Activated CD4-positive, alpha-beta T cell treated with anti-CD3 and anti-CD28 coated beads for 4 hours (primary cell): Measurements from ENCODE around the gene TTBK2.

Experiments
- DNase-seq, 2 donors: peaks; one replicate each; pipeline ENCODE4 v3.0.0-alpha.2; 2020

The TTBK2 gene

DNA sequence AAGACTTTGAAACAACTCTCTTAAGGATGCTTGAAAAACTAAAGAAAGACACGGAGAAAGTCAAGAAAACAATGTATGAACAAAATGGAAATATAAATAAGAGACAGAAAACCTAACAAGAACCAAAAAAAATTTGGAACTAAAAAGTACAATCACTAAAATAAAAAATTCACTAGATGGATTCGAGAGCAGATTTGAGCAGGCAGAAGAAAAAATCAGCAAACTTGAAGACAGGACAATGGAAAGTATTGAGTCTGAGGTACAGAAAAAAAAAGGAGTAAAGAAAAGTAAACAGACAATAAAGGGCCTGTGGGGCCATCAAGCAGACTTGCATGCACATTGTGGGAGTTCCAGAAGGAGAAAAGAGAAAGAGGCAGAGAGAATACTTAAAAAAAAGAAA, 170.3 kb downstream of the TTBK2 start:
- DNase-seq = no peak

DNA sequence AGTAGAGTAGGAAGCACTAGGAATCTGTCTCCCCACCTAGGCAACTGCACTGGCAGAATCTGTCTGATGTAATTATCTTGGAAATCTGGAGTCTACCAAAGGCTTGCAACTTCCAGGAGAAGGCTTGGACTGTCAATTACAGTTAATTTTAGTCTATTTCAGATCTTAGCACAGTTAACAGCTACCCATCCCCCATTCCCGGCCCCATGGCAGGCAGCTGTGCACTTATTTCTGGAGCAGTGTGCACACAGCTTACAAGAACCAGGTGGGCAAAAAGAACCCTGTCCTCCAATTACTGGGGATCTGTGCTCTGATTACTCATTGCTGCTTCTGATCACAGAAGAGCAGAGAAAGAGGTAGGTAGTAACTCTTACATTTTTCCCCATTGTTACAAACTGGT, 171.3 kb downstream of the TTBK2 start:
- no peak for DNase-seq

DNA sequence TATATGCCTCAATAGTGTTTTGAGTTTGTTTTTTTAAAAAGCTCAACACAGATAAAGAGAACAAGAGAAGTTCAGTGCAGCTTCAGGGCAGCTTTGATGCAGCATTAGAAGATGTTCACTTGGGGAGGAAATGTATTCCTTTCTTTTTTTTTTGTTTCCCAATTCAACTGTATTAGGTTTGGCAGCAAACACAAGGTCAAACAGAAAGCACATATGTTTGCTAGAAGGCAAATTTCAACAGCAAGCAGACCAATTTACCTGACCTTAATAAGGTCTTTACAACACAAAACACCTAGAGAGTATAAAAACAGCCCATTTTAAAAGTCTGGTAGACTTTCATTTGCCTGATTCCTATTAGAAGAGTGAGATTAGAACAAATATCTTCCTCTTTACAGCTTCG, 176.4 kb downstream of the TTBK2 start:
- no peak for DNase-seq

DNA sequence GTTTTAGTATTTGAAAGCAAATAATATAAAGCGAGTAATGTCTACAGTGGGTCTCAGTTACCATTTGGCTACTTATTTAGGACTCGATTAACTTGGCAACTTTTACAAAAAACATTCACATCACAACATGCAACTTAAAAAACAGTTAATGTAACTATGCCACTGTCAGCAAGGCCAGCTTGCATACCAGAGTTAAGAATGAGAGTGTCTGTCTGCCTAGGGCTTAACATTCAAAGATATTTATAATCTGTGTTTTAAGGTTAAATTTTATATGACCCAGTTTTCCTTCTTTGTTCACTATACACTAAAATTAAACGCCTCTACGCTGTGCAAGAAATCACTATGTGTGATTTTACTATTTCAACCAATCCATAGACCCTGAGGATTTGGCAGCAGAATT, 178.4 kb downstream of the TTBK2 start:
- no peak for DNase-seq

DNA sequence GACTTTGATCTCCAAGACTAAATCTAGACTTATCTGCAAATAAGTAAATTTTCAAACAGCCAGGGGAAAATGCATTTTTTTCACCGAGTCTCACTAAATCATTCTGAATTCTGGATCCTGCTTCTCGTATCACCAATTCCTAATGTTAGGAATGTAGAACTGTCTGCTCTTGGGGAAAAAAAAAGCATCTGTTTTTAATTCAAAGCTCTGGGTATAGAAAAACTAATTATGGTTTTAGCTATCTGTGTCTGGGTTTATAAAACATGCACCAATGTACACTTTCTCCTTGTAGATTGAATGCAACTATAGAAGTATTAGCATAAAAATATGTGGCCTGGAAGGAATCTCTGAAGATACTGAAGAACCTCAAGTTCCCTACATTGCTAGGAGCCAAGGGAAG, 178.9 kb downstream of the TTBK2 start:
- no peak for DNase-seq

DNA sequence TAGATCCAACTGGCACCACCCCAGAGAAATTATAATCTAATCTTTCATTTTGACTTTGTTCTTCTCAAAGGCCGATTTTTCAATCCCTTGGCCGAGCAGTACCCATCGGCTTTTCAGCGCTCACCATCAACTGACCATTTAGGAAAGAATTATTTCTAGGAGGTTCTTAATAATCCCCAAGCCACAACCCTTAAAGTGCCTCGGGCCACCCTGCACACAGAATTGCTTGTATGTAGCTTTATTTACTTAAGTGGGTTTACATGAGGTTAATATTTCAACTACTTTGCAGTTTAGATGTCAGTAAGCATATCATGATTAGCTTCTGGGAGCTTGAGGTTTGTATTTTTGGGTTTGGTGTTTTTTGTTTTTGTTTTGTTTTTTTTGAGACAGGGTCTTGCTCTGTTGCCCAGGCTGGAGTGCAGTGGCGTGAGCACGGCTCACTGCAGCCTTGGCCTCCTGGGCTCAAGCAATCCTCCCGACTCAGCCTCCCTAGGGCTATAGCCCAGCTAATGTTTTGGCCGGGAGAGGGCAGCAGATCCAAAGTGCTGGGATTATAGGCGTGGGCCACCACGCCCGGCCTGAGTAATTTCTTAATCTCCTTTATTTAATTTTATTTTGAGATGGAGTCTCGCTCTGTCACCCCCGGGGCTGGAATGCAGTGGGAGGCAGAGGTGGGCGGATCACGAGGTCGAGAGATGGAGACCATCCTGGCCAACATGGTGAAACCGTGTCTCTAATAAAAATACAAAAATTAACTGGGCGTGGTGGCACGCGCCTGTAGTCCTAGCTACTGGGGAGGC, 182.8 kb downstream of the TTBK2 start:
- no peak for DNase-seq

DNA sequence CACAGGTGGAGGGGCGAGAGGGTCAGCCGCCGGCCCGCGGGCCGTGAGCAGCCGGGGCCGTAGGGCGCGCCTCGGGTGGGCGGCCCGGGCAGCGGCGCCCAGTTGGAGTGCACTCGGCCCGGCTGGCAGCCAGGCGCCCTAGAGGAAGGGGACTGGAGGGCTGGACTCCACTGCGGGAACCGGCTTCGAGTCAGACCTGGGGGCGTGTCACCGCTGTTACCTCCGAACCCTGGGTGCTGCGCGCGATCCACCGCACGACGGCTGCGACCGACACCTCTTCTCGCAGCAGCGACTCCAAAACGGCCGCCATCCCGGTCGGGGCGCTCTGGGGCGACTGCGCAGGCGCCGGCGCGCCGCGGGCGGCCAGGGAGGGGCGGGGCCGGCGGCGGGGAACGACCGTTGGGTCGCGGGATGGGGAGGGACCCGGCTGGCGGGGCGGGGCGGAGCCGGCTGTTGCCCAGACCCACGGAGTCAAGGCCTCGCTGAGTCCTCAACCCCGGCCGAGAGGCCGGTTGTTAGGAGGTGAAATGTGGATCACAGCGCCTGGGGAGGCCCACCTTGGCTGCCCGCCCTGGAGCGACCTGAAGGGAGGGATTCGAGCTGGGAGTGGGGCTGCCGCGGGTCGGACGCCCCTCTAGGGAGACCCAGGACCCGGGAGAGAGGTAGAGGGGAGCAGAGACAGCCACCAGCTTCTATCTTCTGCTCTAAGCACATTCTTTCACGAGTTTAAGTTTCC, 183.6 kb downstream of the TTBK2 start, which contains the start of gene CDAN1:
TSS of gene CDAN1 (minus strand) at position 336 of the 736 bp plus-strand sequence. CDS start at position 310, 26 bp downstream.
- peak; percentile 89 to 91 for DNase-seq

DNA sequence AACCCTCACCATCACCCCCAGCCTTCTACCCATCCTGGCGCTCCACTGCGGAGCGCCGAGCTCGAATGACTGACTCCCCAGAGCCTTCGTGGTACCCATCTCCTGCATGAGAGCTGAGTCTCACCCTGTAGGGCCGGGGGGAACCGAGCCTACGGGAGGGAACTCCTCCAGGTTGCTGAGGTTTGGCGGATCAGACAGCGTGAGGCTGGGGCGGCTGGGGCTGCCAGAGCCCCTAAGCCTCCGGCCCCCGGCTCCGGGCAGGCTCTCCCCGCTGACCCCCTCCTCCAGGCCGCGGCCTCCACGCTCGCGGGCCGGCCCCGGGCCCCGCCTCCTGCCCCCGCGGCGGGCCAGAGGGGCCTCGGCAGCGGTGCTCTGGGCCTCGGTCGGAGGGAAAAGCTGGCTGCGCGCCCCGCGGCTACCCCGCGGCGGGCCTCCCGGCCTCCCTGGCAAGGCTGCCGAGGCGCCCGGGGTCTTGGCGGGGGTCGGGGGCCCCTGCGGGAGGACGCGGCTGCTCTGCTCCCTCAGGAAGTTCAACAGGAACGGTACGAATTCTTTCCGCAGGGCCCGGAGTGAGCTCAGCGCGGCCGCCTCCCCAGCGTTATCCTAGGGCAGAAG, 184.3 kb downstream of the TTBK2 start:
- DNase-seq = peak in 1 of 2 donors; percentile 6

DNA sequence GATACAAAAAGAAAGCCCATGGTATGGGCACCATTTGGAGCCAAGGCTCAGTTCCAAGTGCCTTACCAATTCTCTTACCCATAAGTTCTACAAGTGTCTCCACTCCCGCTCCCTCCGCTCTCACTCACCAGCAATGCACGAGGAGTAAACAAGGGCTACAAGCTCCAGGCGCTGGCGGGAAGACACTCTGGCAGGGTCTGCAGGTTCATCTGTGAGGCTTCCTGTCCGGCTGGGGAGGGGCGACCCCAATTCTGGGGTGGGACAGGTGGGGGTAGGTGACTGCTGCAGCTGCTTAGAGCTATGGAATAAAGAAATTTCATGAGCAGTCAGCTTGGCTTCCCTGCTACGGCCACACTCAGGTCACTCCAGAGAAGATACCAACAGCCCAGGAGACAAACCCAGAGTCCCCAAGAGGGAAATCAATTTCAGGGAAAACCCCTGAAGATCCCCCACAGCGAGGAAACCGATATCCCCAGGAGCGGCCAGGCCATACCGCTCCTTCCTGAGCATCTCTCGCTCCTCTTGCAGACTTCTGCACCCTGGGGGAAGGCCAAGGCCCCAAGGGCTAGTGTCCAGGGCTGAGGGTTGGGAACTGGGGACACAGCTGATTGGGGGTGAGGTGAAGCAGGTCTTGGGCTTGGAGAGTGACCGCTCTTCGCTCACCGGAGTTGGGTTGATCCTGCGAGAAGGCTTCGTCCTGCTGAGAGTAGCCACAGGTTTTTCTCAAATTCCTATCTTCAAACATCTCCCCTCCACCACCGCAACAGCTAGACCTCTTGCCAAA, 185.0 kb downstream of the TTBK2 start:
- DNase-seq = no peak

DNA sequence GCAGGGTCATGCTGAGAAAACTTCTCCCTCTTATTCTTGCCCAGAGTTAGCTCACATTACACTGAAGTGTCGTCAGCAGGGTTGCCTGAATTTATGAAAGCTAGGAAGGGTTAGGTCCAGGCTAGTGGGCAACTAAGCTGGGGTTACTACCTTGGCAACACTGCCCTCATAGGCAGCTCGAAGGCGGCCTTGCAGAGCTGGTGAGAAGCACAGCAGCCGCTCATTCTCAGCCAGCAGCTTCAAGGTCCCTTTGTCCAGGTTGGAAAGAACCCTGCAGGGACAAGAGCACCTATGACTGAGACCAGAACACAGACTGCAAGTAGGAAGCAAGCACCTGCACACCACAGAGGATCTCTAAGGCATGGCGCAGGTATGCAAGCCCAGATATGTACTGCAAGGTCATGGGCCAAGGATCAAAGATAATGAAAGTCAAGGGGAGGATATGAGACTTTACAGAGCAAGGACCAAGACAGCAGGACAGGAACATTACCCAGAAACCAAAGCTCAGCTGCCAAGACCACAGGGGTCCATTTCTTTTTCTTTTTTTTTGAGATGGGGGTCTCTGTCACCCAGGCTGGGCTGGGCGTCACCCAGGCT, 186.4 kb downstream of the TTBK2 start:
- no peak for DNase-seq

DNA sequence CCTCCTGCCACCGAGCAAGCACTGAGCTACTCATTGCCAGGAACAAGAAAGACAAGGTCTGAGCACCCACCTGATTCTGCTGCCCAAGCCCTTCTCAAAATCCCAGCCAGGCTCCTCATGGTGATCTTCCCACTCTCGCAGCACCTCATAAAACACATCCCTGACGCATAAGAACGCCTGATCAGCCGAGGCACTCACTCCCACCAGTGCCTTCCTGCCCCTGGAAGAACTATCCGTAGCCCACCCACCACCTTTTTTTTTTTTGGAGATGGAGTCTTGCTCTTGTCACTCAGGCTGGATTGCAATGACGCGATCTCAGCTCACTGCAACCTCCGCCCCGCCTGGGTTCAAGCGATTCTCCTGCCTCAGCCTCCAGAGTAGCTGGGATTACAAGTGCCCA, 187.6 kb downstream of the TTBK2 start:
- no peak for DNase-seq

DNA sequence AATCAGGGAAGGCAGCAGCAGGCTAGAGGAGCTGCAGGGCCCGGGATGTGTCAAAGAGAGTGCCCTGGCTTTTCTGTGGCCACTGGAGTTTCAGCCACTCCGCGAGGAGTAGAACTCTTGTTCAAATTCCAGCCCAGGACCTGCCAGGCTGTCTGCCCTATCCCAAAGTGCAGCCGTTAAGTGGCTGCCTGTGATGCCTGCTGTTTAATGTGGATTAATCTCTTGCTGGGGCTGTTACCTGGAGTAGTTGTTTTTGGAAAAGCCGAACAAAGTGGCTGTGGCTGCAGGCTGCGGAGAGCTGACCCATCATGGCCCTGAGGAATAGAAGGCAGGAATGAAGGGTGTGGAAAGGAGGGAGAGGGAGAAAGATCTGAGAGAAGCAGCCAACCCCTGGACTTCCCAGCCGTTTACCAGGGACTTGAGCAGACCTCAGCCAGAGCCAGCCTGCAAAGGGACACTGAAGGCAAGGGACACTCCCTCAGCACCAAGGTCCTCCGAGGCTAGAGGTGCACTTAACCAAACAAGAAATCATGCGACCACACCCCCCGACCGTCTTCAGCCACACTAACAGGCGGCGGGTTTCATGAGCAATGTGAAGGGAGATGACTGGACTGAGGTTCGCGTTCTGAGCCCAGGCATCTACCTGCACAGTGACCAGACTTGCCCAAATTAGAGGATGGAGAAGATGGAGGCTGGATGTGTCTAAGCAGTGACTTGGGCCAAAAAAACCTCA, 188.3 kb downstream of the TTBK2 start:
- no peak for DNase-seq

DNA sequence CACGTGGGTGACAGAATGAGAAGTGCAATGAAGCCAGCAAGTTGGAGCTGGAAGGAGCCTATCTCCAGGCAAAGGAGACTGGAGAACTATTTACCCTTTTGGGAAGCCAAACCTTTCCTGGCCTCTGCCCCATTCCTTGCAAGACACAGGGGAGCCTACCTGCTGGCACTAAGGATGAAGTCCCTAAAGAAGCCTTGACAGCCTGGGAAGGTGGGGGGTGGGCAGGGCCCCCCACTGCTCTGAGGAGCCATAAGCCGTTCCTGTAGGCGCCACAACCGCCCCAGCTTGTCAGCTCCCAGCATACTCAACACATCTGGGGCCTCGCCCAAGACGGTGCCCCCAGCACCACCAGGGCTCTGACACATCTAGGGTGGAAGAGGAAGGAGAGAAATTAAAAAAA, 189.1 kb downstream of the TTBK2 start:
- no peak for DNase-seq

DNA sequence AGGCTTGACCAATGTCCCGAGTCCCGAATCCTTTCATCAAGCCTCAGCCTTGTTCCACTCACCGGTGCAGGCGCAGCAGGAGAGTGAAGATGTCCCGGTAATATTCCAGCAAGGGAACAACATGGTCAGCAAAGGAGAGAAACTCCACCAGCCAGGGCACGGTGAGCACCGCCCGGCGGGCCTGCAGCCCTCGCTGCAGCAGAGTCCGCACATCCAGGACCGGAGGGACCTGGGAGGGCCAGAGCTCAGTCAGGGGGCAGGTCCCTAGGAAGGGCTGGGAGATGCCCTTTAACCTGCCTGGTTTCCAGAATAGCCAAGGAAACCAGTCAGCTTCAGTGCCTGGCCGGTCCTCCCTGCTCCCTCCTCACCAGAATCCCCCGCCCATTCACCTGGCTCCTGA, 190.0 kb downstream of the TTBK2 start:
- DNase-seq = no peak

DNA sequence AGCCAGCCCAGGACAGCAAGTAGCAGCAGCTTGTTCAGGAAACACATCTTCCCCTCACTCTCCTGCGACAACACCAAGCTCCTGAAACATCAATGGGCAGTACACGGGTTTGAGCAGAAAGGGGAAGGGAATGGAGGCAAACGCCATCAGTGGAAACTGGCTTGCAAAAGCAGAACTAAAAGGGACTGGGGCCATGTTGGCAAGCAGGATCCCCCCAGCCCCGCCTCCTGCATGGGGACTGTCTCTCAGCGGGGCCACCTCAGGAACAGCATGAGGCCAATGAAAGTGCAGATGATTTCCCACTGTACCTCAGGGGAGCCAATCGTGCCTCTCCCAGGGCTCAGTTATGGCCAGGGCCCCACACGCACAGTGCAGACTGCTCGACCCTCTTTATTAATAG, 190.4 kb downstream of the TTBK2 start:
- no peak for DNase-seq

DNA sequence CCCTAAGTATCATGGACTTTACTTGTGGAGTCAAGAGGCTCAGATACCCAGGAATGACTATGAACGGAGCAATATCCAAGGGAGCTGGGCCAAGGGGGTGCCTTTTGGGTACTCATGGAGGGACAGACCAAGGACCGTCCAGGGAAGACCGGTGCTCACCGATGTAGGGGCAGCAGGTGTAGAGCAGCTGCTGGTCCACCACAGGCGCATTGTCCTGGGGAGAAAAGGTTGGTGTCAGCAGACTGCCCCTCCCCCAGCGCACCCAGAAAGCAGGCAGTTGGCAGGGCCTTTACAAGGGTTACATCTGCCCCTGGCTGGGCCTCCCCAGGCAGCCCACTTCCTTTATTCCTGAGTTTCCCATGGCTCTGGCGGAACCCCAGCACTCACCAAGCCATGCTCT, 191.2 kb downstream of the TTBK2 start:
- DNase-seq = no peak

DNA sequence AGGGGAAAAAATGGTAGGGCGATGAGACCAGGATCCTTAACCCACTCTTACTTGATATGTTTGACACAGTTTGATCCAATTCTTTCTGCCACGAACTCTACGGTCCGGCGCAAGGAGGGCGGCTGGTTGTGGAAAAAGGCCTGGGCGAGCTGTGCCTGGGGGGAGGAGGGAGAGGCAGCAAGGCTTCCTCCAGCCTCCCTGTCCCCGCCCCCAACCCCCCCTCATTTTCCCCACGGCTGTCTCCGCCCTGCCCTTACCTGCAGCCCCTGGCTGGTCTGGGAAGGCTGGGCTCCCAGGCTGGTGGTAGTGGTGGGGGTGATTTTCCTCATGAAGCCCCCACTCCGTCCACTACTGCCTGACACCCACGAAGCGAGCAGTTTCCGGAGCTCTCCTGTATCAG, 191.6 kb downstream of the TTBK2 start:
- DNase-seq = no peak

DNA sequence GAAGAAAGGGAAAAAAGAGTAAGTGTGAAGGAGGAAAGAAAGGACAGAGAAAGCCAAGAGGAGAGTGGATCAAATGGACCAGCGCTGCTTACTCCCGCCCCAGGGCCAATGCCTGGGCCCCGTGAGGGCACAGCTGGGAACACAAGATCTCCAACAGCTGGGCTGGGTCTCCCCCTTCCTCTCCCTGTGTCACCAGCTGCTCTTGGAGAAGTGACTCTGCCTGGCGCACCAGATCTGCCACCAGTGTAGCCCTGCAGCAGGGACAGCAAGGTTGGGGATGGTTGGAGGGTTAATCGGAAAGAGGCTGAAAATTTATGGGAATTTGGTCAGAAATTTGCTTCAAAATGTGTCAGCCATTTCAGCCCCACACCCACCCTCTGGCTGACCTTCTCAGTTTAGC, 192.0 kb downstream of the TTBK2 start:
- no peak for DNase-seq

DNA sequence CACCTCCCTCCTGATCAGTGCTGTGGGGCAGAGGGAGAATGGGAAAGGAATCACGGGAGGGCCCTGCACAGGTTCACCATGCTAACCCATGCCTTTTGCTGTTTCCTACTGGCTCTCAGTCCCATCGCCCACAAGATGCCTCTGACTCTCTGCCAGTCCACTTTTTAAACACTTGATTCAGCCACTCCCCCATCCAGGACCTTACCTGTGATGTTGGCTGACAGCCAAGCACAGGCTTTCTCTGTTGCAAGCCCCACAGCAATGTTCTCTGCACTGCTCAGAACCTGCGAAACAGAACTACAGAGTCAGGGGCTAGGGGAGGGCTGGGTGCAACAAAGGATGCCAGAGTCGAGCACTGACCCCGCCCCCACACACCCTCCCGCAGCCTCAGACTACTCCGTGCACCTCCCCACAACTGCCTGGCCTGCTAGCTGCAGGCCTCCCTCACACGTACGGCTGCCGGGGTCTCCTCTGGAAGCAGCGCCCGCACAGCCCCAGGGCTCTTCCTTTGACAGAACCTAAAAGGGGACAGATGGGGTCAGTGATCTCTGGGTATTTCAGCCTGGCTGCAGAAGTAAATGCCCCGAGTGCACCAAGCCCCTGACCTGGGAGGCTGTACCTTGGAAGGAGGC, 192.7 kb downstream of the TTBK2 start:
- no peak for DNase-seq

DNA sequence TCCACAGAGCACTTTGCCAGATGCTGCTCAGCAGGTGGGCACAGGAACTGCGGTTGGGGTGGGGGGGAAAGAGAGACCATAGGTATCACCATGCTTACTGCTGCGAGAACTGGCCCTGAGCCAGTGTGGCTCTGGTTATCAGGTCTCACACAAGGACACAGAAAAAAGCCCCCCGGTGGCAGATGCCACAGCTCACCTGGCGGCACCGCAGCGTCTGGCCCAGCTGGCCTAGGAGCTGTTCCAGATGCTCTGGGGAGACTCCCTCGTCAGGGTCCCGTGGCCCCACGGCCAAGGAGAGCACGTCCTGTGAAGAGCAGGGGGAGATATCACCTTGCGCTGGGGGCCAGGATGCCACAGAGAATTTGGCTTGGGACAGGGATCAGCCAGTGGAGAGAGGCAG, 194.5 kb downstream of the TTBK2 start:
- DNase-seq = no peak

DNA sequence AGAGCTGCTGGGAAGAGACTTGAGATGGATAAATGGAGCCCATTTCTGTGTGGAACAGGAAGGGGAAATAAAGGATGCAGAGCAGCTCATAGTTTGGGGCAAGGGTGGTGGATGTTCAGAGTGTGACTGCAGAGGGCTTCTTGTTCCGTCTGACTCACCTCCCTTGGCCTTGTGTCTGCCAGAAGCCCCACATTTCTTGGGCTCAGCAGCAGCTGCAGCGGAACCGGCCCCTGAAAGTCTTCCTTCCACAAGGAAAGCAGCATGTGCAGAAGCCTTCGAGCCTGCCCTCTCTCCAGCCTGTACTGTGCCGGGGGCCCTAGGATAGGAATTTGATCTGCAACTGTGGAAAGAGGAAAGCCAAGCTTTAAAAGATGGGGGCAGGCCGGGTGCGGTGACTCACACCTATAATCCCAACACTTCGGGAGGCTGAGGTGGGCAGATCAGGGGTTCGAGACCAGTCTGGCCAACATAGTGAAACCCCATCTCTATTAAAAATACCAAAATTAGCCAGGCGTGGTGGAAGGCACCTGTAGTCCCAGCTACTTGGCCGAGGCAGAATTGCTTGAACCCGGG, 195.2 kb downstream of the TTBK2 start:
- no peak for DNase-seq
